ENCODE measurements around the gene YLPM1.

YLPM1 gene

GRCh38 chr14:74879427-74880182 lies 116.5 kb downstream of the YLPM1 start:
- H3K4me3 ChIP-seq (ENCODE audit: low read length) = no peak overlapping the region
- TF ChIP-seq CTCF (IDR thresholded peaks at IDR 0.05; ENCODE audit: insufficient read depth, low read depth, low read length, missing control alignments) = no peak
- no peak for DNase-seq (ENCODE audit: low read depth)

DNA sequence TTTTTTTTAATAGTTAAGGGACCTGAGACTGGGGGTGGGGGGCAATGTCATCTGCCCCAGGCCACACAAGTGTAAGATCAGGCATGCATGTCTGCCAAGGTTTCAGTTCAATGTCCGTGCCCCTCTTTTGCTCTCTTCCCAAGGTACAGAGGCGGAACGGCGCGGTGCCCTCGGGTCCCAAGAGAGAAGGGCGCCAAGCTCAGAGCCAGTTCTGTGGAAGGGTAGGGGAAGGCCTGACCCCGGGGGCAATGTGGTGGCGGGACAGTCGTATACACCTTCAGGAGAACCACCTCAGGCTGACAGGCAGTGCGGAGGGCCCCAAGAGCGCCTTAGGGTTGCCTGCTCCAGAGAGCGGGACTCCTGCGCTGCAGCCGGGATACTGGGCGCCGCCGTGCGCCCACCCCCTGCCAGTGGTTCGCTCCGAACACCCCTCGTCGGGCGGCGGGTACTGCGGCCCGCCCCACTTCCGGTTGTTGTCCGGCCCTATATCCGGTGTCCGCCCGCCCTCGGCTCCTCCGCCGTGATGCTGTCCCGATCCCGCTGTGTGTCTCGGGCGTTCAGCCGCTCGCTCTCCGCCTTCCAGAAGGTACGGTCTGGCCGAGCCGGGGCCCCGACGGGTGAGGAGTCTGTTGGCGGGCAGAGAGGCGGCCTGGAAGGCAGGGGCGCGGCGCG lies 118.5 kb downstream of the YLPM1 start, which contains the start of gene DLST:
Gene DLST (plus strand): TSS at position 486 of the 672 bp plus-strand sequence. CDS start 38 bp downstream, at position 524.
- TF ChIP-seq CTCF (IDR thresholded peaks at IDR 0.05; ENCODE audit: insufficient read depth, low read depth, low read length, missing control alignments) = no peak
- peak; percentile 88 for DNase-seq (ENCODE audit: low read depth)
- peak within 1 kb of the TSS; percentile 62 for H3K4me3 ChIP-seq (ENCODE audit: low read length)

- H3K4me3 ChIP-seq (ENCODE audit: low read length) = peak overlapping the region; percentile 62
- peak; percentile 85 for DNase-seq (ENCODE audit: low read depth)
- TF ChIP-seq CTCF (IDR thresholded peaks at IDR 0.05; ENCODE audit: insufficient read depth, low read depth, low read length, missing control alignments) = no peak
Measured at GRCh38 chr14:74882103-74882920, 119.2 kb downstream of the YLPM1 start.

Data from epithelial cell of esophagus (primary cell).